NB4 (cell line): Measurements from ENCODE around the gene CCDC181.

ENCODE experiments used
- CTCF ChIP-seq: IDR thresholded peaks from one replicate; pipeline ENCODE4 v1.5.1; 2012; ENCODE audit warnings: low read depth, low read length
- MAX ChIP-seq: IDR thresholded peaks from 2 replicates; pipeline ENCODE4 v1.6.1; 2011; ENCODE audit warnings: low read depth, low read length

GRCh38 chr1:169360415-169360814 lies 66.9 kb downstream of the CCDC181 start:
- TF ChIP-seq CTCF (no peak), MAX (no peak)
